HT1080 (cell line): ENCODE measurements around the gene FBXO11. TPM values are rescaled to one million over a fixed set of nuclear protein-coding genes. Genes with fewer than 3 reads are reported as not detected.

Source experiments
- DNase-seq: peaks from one replicate; pipeline ENCODE4 v3.0.0-alpha.2; 2015; ENCODE audit warnings: low read depth
- total RNA-seq: library from RNA; depleted of rRNA; stranded (reverse); fragments of >200 nt; shearing (Covaris generic); gene quantifications from 2 replicates; pipeline ENCODE4 v1.2.3, GENCODE V29; 2014

Gene FBXO11
- total RNA-seq, 1 experiment from 2014 or later: 27.4 TPM

DNA sequence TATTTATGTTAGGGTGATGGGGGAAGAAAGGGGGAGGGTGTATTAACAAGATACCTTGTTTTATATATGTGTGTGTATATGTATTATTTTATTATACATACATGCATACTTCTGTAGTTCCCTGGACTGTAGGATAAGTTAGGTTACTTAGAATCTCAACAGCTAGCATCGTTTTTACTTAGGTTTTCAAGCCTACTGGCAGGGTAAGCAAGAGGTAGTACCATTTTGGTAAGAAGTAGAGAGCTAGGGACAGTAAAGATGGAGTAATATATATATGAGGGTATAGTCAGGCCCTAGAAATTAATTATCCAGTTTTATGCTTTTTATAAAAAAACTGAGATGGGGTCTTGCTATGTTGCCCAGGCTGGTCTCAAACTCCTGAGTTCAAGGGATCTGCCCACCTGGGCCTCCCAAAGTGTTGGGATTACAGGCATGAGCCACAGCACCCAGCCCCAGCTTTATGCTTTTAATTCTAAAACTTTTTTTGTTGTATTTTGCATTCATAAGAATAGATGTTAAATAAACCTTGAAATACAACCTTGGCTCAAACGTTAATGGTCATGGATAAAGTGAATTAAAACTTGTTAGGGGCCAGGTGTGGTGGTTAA lies 110.1 kb downstream of the FBXO11 start:
- no peak for DNase-seq

DNA sequence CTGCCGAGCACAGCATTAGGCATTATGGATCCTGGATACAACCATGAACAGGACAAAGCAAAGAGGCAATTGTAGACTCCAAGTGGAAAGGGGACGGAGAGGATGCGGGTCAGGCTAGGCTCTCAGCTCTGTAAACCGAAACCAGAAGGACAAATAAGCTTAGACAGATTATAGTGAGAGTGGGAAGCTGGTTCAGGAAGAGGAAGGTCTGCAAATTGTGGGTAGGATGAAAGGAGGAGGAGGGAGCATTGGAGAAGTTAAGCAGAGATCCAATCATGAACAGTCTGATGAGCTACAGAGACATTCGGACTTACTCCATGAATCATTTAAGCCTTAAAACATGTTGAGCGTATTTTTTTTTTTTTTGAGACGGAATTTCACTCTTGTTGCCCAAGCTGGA lies 120.3 kb downstream of the FBXO11 start:
- DNase-seq: no peak

DNA sequence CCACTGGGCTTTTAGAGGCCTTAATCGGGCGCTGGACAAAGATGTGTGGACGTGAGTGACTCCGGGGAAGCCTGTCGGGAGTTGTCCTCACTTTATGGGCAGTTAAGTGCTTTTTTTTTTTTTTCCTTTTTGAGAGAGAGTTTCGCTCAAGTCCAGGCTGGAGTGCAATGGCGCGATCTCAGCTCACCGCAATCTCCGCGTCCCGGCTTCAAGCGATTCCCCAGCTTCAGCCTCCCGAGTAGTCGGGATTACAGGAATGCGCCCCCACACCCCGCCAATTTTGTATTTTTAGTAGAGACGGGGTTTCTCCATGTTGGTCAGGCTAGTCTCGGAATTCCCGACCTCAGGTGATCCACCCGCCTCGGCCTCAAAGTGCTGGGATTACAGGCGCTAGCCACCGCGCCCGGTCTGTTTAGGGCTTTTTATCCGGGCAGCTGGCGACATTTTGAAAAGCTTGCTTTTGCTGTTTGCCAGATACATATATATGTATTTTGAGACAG lies 121.9 kb downstream of the FBXO11 start:
- no peak for DNase-seq

DNA sequence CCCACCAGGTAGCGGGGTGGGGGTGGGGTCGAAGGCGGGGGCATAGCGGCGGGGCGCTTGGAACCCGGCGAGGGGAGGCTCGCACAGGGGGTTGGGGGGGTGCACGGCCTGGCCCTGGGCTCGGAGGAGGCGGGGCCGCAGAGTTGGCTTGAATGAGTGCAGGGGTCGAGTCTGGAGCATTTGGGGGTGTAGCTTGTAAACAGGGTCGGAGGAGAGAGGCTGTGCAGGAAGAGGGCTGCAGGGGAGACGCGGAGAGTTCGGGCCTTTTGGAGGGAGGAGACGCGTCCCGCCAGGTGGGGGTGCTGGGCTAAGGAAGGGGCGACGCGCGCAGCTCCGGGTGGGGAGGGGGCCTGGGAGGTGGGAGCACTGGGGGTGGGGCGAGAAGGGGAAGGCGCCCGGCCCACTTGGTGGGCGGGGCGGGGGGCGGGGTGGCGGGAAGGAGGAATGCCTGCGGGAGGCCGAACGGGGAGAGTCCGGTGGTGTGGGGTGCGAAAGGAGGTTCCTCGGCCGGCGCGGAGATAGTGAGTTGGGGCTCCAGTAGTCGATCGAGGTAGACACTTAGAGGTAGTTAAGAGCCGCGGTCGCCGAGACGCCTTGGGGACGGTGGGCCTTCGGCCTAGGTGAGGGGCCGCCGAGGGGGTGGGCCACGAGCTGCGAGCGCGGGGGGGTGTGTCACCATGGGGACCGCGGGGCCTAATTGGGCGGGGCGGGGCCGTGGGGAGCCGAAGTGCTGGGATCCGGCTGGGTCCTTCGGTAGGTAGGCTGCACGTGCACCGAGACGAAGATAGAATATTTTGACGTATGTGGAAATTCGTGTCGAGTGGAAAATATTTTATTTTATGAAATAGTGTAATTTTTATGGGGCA lies 122.6 kb downstream of the FBXO11 start:
- DNase-seq: peak; percentile 39

DNA sequence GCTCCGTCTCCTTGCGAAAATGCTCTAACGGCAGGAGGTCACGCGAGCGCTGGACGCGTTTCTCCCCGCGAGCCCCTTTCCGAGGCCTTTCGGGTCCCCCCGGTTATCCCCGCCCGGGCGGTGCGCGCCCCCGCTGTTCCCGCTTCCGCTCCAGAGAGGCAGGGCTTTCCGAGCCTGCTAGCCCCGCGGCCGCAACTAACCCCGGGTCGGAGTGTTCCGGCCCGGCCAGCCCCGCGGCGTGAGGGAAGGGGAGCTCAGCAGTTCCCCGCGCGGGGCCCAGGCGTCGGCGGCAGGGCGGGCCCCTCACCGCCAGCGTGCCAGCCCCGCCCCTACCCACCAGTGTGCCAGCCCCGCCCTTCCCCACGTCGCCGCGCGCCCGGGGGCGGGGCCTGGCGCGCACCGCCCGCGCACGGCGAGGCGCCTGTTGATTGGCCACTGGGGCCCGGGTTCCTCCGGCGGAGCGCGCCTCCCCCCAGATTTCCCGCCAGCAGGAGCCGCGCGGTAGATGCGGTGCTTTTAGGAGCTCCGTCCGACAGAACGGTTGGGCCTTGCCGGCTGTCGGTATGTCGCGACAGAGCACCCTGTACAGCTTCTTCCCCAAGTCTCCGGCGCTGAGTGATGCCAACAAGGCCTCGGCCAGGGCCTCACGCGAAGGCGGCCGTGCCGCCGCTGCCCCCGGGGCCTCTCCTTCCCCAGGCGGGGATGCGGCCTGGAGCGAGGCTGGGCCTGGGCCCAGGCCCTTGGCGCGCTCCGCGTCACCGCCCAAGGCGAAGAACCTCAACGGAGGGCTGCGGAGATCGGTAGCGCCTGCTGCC lies 123.4 kb downstream of the FBXO11 start, which contains the start of gene MSH6:
Gene MSH6, plus strand, starts transcription at position 475 of the 815 bp plus-strand sequence. Its CDS starts 89 bp downstream, at position 564.
- DNase-seq: peak; percentile 85

DNA sequence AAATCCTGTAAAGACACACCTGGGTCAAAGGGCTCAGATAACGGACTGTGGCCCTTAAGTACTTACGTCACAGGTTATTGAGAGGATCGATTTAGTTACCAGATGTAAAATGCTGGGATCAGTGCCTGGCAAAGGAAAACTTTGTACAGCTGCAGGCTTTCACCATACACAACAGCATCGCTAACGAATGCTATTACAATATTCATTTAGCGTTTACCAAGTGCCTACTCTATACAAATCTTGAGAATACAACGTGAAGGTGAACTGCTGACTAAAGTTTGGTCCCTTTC lies 124.0 kb downstream of the FBXO11 start:
- no peak for DNase-seq

DNA sequence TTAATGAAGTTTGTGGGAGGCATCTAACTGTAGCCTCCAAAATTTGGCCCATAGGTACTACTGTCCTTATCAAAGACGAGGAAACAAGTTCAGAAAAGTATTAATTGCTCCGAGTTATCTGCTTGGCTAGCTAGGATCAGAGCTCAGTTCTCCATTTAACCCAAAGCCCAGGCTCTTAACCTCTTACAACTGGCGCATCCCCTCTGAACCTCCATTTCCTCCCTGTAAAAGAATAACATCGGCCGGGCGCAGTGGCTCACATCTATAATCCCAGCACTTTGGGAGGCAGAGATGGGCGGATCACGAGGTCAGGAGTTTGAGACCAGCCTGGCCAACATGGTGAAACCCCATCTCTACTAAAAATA lies 126.9 kb downstream of the FBXO11 start:
- no peak for DNase-seq

DNA sequence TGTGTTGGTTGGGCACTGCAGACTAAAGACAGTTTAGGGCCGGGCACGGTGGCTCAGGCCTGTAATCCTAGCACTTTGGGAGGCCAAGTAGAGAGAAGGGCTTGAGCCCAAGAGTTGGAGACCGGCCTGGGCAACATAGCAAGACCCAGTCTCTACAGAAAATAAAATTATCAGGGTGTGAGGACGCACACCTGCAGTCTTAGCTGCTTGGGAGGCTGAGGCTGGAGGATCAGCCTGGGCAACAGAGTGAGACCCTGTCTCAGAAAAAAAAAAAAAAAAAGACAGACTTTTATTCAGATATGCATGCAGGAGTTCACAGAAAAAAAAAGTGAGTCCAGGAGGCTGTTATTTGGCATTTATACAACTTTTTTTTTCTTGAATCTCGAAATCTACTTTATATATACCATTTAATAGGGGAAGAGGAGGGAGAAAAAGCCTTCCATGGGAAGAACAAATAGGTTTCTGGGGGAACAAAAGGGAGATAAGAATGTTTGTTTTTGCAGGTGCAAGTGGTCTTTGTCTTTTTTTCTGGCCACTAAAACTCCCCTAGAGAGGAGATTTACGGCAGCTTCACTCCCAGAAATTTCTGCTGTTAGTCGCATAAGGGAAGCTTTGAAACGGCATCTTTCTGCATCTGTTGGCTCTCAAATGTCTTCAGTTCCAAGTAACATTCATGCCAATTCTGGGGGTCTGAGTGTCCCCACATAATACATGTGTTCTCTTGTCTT lies 127.4 kb downstream of the FBXO11 start:
- no peak for DNase-seq

DNA sequence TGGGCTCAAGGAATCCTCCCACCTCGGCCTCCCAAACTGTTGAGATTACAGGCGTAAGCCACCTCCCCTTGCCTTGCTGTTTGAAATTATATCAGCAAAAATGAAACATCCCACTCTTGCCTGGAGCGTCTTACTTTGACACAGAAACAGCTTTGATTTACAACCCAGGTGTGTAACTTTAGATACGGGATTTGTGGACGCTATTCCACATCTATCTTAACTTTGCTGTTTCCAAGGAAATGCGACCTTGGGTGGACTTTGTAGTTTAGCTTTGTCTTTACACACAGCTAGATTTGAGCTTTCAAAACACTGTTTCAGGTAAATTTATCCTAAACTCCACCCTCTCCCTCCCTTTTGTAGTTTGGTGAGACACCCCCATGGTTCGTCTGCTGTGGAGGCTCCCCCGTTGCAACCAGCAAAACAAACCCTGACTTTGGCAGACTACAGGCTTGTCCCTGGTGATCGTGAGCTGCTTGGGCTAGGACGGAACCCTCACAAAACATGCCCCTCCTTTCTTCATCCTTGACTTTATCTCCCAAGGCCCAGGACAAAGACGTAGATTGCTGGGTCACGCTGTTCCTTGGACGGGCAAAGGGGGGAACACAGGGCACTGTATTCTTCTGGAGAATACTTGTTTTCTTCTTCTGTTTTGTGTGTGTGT lies 128.9 kb downstream of the FBXO11 start:
- DNase-seq: no peak

DNA sequence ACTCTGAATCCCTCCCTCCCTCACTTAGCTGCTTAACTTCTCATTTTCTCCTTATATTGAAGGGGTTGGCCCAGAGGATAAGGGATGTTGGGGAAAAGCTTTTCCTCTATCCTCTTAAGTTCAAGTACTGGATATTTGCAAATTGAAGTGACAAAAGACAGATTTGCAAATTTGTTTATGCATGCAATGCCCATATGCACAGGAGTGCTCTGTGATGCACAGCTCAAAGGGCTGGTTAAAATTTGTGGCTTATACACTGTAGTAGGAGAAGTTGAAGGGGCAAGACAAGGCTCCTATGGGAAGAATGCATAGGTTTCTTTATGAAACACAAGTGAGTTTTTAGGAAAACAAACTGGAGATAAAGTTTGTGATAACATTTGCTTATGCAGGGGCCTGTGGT lies 131.7 kb downstream of the FBXO11 start:
- no peak for DNase-seq

DNA sequence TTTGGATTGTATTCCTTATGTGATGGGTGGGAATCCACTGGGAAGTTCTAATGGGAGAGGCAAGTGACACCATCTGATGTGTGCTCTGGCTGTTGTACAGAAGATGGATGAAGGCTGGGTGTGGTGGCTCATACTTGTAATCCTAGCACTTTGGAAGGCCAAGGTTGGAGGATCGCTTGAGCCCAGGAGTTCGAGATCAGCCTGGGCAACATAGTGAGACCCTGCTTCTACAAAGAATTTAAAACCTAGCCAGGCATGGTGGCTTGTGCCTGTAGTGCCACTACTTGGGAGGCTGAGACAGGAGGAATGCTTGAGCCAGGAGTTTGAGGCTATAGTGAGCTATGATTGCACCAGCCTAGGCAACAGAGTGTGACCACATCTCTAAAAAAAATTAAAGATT lies 134.0 kb downstream of the FBXO11 start:
- DNase-seq: no peak

DNA sequence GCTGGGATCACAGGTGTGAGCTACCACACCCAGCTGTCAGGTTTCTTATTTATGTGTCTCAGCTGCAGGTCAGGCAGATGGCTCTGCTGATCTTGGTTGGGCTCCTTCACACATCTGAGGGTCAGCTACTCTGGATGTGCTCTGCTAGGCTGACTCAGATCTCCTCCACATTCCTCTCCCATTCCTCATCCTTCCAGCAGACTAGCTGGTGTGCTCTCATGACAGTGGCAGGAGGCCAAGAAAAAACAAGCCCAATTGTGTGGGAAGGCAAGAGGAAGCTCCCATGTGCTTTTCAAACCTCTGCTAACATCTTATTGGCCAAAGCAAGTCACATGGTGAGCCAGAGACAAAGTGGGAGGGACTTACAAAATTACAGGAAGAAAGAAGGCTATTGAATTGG lies 135.1 kb downstream of the FBXO11 start:
- DNase-seq: peak; percentile 99

DNA sequence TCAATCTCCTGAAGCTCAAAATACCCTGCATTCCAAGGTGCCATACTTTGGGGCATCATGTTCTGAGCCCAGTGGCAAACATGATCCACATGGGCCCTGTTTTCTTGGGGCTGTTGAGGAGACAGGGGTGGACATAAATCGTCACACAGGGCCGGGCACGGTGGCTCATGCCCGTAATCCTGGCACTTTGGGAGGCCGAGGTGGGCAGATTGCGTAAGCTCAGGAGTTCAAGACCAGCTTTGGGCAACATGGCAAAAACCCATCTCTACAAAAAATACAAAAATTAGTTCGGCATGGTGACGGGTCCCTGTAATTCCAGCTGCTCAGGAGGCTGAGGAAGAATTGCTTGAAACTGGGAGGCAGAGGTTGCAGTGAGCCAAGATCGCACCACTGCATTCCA lies 137.0 kb downstream of the FBXO11 start:
- no peak for DNase-seq

DNA sequence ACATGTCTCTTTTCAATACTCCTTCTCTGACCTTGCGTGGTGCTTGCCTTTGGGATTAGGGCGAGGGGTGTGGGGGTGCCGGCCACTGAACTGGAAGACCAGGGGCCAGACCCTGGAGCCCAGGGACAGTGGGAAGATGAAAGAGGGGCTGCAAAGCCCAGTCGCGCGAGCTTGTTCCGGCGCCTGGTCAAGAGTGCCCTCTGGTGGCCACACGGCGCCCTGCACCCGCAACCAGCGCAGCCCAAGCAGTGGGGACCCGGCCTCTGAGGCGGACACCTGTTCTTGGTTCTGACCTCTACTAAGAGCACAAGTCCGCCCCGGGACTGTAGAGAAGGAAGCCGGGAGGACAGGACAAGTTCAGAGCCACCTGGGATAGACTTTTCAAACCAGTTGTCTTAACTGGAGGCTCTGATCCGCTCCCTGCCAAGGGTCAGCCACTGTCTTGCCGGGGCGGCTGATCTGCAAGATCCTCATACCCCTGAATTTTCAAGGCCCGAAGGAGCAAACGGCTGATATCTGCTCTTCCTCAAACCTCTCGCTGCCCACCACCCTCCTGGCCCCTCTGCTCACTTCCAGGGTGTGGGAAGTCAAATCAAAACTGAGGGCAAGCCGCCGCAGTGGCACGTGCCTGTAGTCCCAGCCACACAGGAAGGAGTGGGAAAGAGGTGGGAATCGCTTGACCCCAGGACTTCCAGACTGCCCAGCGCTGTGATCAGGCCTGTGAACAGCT lies 138.3 kb downstream of the FBXO11 start:
- DNase-seq: peak; percentile 56

DNA sequence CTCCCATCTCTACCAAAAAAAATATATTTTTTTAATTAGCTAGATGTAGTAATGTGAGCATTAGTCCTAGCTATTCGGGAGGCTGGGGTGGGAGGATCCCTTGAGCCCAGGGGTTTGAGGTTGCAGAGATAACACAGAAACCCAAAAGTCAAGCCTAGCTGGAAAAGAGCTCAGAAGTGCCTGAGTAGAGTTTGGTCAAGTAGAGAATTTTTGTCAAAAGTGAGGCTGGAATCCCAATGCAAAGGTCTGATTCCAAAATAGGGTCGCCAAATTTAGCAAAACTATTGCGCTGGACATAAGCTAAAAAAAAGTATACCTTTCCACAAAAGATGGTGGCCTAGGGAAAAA lies 138.8 kb downstream of the FBXO11 start:
- no peak for DNase-seq

DNA sequence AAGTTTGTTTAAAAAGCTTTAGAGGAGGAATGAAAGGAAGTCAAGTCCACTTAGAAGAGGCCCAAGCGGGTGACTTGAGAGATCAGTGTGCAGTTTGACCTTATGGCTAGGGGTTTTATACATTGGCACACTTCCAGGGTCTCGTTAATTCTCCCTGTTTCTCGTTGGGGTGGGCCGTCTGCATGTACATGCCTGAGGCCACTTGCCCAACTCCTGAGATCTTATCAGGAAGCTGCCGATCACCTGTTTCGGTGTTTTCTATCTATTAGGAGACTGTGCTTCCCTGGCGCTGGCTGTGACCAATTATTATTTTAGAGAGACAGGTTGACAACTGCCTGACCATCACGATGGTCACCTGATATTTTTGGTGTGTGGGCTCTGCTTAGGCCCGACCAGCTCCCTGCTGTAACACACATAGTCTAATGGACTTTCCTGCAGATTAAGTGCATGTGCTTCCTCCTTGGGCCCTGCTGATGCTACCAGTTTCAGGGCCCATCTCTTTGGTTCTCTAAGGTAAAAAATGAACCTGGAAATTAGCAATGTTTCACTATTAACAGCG lies 154.4 kb downstream of the FBXO11 start:
- no peak for DNase-seq

DNA sequence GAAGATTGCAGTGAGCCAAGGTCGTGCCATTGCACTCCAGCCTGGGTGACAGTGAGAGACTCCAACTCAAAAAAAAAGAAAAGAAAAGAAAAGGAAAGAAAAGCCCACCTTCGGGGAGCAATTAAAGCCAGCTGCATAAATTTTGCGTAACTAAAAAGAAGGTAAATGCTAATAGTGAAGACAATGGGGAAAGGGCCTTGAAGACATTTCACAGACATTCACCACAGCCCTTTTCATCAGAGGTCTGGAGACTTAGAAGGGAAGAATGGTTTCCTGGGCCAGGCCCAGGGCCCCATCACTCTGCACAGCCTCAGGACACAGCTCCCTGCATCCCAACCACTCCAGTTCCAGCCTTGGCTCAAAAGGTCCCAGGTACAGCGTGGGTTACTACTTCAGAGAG lies 158.4 kb downstream of the FBXO11 start:
- no peak for DNase-seq

DNA sequence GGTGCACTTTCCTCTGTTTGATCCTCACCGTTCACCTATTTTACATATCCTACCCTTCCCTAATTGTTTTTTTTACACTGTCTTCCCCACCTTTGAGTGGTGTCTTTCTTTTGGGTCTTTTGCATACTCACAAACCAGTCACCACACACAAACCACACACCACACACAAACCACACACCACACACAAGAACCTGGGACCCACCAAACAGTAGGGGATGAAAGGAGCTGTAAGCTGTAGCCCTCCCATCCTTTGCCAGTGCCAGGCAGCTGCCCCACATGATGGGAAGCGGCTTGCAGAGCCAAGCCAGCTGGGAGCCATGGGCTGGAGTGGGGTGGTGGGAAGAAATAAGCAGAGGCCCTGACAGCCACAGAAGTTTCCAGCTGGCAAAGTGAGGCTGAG lies 162.2 kb downstream of the FBXO11 start:
- no peak for DNase-seq

DNA sequence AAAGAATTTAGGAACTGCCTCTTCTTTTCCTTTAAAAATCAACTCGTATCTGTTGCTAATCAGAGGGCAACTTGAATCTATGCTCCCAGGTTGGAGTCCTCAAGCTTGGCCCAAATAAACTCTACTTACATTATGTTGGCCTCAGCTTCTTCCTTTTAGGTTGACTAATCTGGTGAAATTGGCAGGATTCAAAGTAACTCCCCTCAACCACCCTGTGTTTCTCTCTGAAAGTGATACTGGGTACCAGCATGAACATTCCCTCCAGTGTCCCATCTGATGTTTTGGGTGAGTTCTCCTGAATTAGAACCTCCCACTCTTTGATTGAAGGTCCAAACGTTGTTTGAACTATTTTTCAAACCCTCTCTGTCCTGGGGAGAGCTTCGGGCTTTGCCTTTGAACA lies 164.7 kb downstream of the FBXO11 start:
- DNase-seq: no peak

DNA sequence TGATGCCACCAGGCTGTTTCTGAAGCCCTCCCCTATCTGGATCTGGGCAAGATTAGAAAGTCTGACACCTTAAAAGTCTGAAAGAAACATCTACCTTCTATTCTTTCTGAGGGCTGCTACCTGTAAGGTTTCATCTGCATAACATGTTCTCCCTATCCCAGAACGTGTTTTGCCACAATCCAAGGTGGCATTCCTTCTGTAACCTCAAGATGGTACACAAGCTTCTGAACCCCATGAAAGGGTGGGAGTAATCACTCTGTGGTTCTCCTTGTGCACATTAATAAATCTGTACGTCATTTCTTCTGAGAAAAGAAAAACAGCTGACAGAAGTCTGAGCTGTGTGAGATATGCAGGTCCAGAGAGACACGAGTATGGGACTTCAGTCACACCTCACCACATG lies 165.2 kb downstream of the FBXO11 start:
- no peak for DNase-seq
